ENCODE measurements around the gene CCDC18.

Gene CCDC18

DNA sequence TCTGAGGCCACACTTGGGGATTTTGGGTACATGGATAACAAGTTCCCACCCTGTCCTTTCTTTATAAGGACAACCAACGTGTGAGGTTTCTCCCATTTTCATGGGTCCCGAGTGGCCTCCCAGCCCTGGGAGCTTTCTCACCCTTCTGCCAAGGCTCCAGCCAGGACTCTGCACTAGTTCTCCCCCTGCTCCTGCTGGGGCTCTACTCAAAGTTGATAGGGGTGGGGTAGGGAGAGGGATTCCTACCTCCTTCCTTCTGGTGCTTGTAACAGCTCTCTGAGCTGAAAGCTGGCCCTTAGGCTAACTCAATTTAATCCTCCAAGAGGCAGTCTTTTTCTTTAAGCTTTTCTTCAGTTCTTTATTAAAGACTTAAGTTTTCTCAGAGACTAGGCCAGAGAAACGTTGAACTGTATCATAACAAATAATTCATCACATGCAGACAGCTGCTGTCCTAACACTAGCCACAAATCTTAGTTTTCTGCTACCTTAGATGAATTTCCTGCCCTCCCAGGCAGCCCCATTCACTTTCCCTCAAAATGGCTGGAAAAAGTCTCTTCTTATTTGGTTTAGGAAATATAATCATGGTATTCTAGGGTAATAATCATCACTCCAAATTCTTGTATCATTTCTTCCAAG is 142.8 kb downstream of the CCDC18 start:
- H3K4me2 ChIP-seq (ENCODE audit: low read length) = no peak overlapping the region
- H3K4me3 ChIP-seq (ENCODE audit: low read length) = no peak overlapping the region
- H3K4me1 ChIP-seq (ENCODE audit: low read length) = peaks cover 4% of the 10 kb centered on the region
- no peaks in the 10 kb centered on the region for H3K27me3 ChIP-seq (ENCODE audit: low read depth, low read length)
- H3K36me3 ChIP-seq (replicated peaks; ENCODE audit: low read depth, low read length) = no peaks in the 10 kb centered on the region
- no peaks in the 10 kb centered on the region for H4K20me1 ChIP-seq (ENCODE audit: insufficient read depth, low read length)
- H3K27ac ChIP-seq (ENCODE audit: low read length) = no peak overlapping the region
- no peaks in the 10 kb centered on the region for H3K9me3 ChIP-seq (ENCODE audit: insufficient read depth, low read length)
- H3K9ac ChIP-seq (ENCODE audit: low read length) = no peak overlapping the region
- TF ChIP-seq, protein P1, sequence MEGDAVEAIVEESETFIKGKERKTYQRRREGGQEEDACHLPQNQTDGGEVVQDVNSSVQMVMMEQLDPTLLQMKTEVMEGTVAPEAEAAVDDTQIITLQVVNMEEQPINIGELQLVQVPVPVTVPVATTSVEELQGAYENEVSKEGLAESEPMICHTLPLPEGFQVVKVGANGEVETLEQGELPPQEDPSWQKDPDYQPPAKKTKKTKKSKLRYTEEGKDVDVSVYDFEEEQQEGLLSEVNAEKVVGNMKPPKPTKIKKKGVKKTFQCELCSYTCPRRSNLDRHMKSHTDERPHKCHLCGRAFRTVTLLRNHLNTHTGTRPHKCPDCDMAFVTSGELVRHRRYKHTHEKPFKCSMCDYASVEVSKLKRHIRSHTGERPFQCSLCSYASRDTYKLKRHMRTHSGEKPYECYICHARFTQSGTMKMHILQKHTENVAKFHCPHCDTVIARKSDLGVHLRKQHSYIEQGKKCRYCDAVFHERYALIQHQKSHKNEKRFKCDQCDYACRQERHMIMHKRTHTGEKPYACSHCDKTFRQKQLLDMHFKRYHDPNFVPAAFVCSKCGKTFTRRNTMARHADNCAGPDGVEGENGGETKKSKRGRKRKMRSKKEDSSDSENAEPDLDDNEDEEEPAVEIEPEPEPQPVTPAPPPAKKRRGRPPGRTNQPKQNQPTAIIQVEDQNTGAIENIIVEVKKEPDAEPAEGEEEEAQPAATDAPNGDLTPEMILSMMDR (IDR thresholded peaks at IDR 0.05; ENCODE audit: low read depth, low read length) = no peak
- no peak for TF ChIP-seq EZH2phosphoT487 (IDR thresholded peaks at IDR 0.05; ENCODE audit: low read depth)
- no peaks in the 10 kb centered on the region for H3K79me2 ChIP-seq (ENCODE audit: low read length)
- no peak overlapping the region for H2AFZ ChIP-seq (ENCODE audit: low read depth, low read length)

- Histone ChIP-seq H3K4me2 (ENCODE audit: low read length) (no peak overlapping the region), H2AFZ (ENCODE audit: low read depth, low read length) (no peak overlapping the region), H3K4me3 (ENCODE audit: low read length) (no peak overlapping the region), H4K20me1 (ENCODE audit: insufficient read depth, low read length) (no peaks in the 10 kb centered on the region), H3K36me3 (replicated peaks; ENCODE audit: low read depth, low read length) (no peaks in the 10 kb centered on the region), H3K9me3 (ENCODE audit: insufficient read depth, low read length) (no peaks in the 10 kb centered on the region), H3K79me2 (ENCODE audit: low read length) (no peaks in the 10 kb centered on the region), H3K9ac (ENCODE audit: low read length) (no peak overlapping the region), H3K27me3 (ENCODE audit: low read depth, low read length) (no peaks in the 10 kb centered on the region), H3K4me1 (ENCODE audit: low read length) (peaks cover 18% of the 10 kb centered on the region), H3K27ac (ENCODE audit: low read length) (no peak overlapping the region)
- no peak for TF ChIP-seq EZH2phosphoT487 (IDR thresholded peaks at IDR 0.05; ENCODE audit: low read depth)
- TF ChIP-seq, protein P1 (IDR thresholded peaks at IDR 0.05; ENCODE audit: low read depth, low read length) = no peak
Observed at GRCh38 chr1:93324486-93325464, 144.3 kb downstream of the CCDC18 start.
